ENCODE results near the gene LMF1. TPM values are rescaled to one million over a fixed set of nuclear protein-coding genes. Genes with fewer than 3 reads are reported as not detected.
"Not testable (repeated sequence)": the region's sequence is repeated elsewhere in the genome, so short reads cannot be mapped to it uniquely, and the experiment has no call there.

The LMF1 gene
- total RNA-seq, 1 donor from 2014 or later = 26.9 TPM

DNA sequence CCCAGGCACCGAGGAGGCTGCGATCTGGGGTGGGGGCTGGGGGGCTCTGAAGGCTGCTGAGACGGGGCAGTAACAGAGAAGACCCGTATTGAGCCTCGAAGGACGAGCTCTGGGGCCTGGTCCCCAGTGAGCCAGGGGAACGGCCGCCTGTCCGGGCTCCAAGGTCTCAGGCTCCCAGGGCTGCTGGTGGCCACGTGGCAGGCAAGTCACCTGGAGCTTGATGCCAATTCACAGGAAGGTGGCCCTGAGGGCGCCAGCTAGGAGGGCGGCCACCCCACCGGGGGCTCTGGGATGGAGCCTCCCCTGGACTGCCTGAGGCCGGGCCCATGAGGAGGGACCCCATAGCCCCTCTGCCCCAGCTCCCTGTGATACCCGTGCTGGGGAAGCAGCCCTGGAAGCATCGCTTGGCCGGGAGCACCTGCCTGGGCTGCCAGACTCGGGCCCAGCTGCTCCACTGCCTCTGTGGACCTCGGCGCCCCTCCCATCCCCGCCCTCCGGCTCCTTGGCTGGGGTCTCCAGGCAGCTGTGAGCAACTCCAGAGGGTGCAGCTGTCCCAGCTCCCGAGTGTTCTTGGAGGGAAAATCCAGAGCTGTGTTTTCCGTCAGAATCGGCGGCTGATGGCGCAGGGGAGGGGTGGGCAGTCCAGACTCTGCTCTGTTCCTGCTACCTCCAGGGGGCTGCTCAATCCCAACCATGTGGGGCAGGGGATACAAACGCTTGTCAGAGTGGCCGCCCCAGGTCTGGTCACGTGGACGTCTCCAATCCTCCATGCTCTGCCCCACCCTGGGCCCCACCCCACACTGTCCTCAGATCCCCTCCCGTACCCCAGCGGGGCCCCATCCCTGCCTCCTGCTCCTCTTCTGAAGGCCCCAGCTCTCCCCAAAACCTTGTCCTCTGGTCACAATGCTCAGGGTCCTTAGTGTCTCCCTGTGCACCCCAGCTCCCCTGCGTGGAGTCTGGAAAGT, 103.1 kb downstream of the LMF1 start:
- no peak overlapping the region for H3K4me3 ChIP-seq
- H3K4me1 ChIP-seq = no peaks in the 10 kb centered on the region
- intact Hi-C loops (cut with DNase I) = no loop called here
- H3K36me3 ChIP-seq = peaks cover 17 to 55% of the 10 kb centered on the region in 2 donors
- no peaks in the 10 kb centered on the region for H3K9me3 ChIP-seq
- TF ChIP-seq, protein P1, sequence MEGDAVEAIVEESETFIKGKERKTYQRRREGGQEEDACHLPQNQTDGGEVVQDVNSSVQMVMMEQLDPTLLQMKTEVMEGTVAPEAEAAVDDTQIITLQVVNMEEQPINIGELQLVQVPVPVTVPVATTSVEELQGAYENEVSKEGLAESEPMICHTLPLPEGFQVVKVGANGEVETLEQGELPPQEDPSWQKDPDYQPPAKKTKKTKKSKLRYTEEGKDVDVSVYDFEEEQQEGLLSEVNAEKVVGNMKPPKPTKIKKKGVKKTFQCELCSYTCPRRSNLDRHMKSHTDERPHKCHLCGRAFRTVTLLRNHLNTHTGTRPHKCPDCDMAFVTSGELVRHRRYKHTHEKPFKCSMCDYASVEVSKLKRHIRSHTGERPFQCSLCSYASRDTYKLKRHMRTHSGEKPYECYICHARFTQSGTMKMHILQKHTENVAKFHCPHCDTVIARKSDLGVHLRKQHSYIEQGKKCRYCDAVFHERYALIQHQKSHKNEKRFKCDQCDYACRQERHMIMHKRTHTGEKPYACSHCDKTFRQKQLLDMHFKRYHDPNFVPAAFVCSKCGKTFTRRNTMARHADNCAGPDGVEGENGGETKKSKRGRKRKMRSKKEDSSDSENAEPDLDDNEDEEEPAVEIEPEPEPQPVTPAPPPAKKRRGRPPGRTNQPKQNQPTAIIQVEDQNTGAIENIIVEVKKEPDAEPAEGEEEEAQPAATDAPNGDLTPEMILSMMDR (IDR thresholded peaks at IDR 0.05) = no peak
- no peak overlapping the region for H3K27ac ChIP-seq
- no peak for DNase-seq (ENCODE audit: low spot score in 2 of 2)
- no peaks in the 10 kb centered on the region for H3K27me3 ChIP-seq

DNA sequence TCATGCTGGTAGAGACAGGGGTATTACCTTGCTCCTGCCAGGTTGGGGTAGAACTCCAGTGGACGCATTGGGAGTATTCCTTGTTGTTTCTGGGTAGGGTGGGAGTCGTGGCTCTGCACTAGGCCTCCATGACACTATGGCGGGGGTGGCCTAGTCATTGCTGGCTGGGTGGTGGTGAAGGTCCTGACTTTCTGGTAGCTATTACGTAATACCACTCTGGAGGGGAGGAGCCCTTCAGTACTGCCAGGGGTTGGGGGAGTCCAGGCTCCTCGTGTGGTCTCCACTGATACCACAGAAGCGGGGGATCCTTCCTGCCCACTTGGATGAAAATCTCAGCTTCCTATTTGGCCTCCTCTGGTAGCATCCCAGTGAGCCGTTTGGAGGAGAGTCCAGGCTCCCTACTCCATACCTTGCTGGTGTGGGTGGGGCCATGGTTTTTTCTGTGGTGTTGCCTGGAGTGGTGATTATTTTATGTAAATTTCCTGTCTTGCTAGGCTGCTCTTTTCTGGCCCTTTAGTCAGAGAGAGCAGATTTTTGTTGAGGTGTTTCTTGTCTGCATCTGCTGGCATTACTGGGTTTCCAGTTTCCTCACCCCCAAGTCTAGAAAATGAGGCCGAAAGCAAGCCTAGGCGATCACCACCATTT, 104.4 kb downstream of the LMF1 start:
- Histone ChIP-seq H3K27ac (no peak overlapping the region), H3K27me3 (no peaks in the 10 kb centered on the region), H3K36me3 (peaks cover 17 to 47% of the 10 kb centered on the region in 2 donors), H3K4me3 (no peak overlapping the region), H3K4me1 (no peaks in the 10 kb centered on the region), H3K9me3 (no peaks in the 10 kb centered on the region)
- DNase-seq (ENCODE audit: low spot score in 2 of 2) = no peak
- TF ChIP-seq, protein P1 (IDR thresholded peaks at IDR 0.05) = no peak
- intact Hi-C loops (cut with DNase I) = no loop called here

DNA sequence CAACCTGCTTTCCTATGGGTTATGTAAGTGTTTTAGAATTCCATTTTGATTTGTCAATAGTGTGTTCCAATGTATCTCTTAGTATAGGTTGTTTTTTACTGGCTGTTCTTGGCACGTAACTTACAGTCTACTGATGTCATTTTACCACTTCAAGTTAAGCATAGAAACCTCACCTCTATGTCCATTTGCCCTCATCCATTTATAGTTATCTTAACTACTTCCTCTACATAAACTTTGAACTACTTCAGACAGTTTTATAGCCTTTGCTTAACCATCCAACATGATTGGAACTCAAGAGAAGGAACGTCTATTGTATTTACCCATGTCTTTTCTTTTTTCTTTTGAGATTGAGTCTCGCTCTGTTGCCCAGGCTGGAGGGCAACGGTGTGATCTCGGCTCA, 105.8 kb downstream of the LMF1 start:
- no peaks in the 10 kb centered on the region for H3K4me1 ChIP-seq
- H3K27me3 ChIP-seq = no peaks in the 10 kb centered on the region
- no peak overlapping the region for H3K27ac ChIP-seq
- H3K9me3 ChIP-seq = no peaks in the 10 kb centered on the region
- TF ChIP-seq, protein P1 (IDR thresholded peaks at IDR 0.05) = no peak
- no peak for DNase-seq (ENCODE audit: low spot score in 2 of 2)
- intact Hi-C loops (cut with DNase I) = no loop called here
- peaks cover 17 to 33% of the 10 kb centered on the region in 2 donors for H3K36me3 ChIP-seq
- no peak overlapping the region for H3K4me3 ChIP-seq

DNA sequence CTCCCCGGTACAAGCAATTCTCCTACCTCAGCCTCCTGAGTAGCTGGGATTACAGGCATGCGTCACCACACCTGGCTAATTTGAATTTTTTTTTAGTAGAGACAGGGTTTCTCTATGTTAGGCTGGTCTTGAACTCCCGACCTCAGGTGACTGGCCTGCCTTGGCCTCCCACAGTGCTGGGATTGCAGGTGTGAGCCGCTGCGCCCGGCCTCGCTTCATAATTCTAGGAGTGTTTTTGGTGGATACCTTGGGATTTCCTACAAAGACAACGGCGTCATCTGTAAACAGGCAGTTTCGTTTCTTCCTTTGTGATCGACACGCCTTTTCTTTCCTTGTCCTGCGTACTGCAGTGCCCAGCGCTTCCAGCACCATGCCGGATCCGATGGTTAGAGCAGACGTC, 109.3 kb downstream of the LMF1 start:
- Histone ChIP-seq H3K9me3 (no peaks in the 10 kb centered on the region), H3K4me1 (no peaks in the 10 kb centered on the region), H3K27ac (no peak overlapping the region), H3K4me3 (no peak overlapping the region), H3K36me3 (peaks cover 0 to under 1% of the 10 kb centered on the region in 2 donors), H3K27me3 (no peaks in the 10 kb centered on the region)
- no peak for DNase-seq (ENCODE audit: low spot score in 2 of 2)
- intact Hi-C loops (cut with DNase I) = no loop called here
- TF ChIP-seq, protein P1 (IDR thresholded peaks at IDR 0.05) = no peak

DNA sequence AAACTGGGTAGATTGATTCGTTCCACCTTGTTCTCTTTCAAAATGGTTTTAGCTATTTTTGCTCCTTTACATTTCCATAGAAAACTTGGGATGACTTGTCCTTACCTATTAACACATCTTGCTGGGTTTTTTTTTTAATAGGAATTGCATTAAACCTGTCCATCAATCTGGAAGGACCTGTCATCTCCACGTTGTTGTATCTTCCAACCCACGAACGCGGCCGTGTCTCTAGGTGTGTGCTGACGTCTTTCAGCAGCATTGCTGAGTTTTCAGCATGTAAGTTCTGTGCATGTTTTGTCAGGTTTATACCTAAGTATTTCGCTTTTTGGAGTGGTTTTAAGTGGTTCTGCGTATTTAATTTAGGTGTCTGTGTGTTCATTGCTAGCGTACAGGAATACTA, 109.9 kb downstream of the LMF1 start:
- H3K27ac ChIP-seq = no peak overlapping the region
- intact Hi-C loops (cut with DNase I) = no loop called here
- TF ChIP-seq, protein P1 (IDR thresholded peaks at IDR 0.05) = no peak
- no peak for DNase-seq (ENCODE audit: low spot score in 2 of 2)
- no peaks in the 10 kb centered on the region for H3K9me3 ChIP-seq
- H3K4me1 ChIP-seq = no peaks in the 10 kb centered on the region
- no peak overlapping the region for H3K4me3 ChIP-seq
- no peaks in the 10 kb centered on the region for H3K27me3 ChIP-seq
- H3K36me3 ChIP-seq = no peaks in the 10 kb centered on the region

DNA sequence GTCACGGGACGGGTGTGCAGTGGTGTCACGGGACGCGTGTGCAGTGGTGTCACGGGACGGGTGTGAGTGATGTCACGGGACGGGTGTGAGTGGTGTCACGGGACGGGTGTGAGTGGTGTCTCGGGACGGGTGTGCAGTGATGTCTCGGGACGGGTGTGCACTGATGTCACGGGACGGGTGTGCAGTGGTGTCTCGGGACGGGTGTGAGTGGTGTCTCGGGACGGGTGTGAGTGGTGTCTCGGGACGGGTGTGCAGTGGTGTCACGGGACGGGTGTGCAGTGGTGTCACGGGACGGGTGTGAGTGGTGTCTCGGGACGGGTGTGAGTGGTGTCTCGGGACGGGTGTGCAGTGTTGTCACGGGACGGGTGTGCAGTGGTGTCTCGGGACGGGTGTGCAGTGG, 111.8 kb downstream of the LMF1 start:
- intact Hi-C loops (cut with DNase I); DNase-seq (ENCODE audit: low spot score in 2 of 2); H3K9me3 ChIP-seq: not testable (repeated sequence)

DNA sequence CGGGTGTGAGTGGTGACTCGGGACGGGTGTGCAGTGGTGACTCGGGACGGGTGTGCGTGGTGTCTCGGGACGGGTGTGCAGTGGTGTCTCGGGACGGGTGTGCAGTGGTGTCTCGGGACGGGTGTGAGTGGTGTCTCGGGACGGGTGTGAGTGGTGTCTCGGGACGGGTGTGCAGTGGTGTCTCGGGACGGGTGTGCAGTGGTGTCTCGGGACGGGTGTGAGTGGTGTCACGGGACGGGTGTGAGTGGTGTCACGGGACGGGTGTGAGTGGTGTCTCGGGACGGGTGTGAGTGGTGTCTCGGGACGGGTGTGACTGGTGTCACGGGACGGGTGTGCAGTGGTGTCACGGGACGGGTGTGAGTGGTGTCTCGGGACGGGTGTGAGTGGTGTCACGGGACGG, 112.3 kb downstream of the LMF1 start:
- DNase-seq (ENCODE audit: low spot score in 2 of 2); H3K27me3 ChIP-seq; H3K36me3 ChIP-seq; H3K4me3 ChIP-seq; H3K4me1 ChIP-seq; intact Hi-C loops (cut with DNase I); H3K27ac ChIP-seq; H3K9me3 ChIP-seq: not testable (repeated sequence)

More for the DNA sequence above, 111.8 kb downstream of the LMF1 start:
- not testable (repeated sequence) for H3K4me1 ChIP-seq, H3K27ac ChIP-seq, H3K4me3 ChIP-seq, H3K27me3 ChIP-seq, H3K36me3 ChIP-seq

Data from ascending aorta (tissue), 2 donors.